Jurkat, Clone E6-1 (cell line): Measurements from ENCODE around the gene TRIM56. TPM values are rescaled to one million over a fixed set of nuclear protein-coding genes. Genes with fewer than 3 reads are reported as not detected.
"Not testable (repeated sequence)": the region's sequence is repeated elsewhere in the genome, so short reads cannot be mapped to it uniquely, and the experiment has no call there.

Experiments used
- DNase-seq: peaks from one replicate; pipeline ENCODE4 v3.0.0-alpha.2; 2011; ENCODE audit warnings: low read depth, low spot score
- H3K4me3 ChIP-seq: 2 replicates; pipeline ENCODE4 v1.5.1; 2011; ENCODE audit warnings: mild to moderate bottlenecking, low read length, control low read depth, moderate library complexity
- polyA plus RNA-seq: library from polyadenylated mRNA; unstranded; fragments of >200 nt; gene quantifications from one replicate; pipeline ENCODE4 v1.2.1, GENCODE V29; 2012; ENCODE audit warnings: missing spikeins; ENCODE audit not compliant: insufficient read length, insufficient read depth

Gene TRIM56
- polyA plus RNA-seq: 22.5 TPM

- peak within 1 kb of the TSS; percentile 99 for H3K4me3 ChIP-seq
These were observed at the start of gene TRIM56 for GRCh38 chr7:101085162-101085964. Gene TRIM56, plus strand, starts transcription at chr7:101085481. Its CDS starts 1,832 bp downstream, at chr7:101087313.

DNA sequence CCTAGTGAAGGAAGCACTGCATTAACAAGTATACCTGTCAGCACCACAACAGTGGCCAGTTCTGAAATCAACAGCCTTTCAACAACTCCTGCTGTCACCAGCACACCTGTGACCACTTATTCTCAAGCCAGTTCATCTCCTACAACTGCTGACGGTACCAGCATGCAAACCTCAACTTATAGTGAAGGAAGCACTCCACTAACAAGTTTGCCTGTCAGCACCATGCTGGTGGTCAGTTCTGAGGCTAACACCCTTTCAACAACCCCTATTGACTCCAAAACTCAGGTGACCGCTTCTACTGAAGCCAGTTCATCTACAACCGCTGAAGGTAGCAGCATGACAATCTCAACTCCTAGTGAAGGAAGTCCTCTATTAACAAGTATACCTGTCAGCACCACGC lies 49.3 kb upstream of the TRIM56 start:
- no peak for DNase-seq
- no peak overlapping the region for H3K4me3 ChIP-seq

More at GRCh38 chr7:101085162-101085964, at the start of gene TRIM56:
- peak; percentile 61 for DNase-seq

DNA sequence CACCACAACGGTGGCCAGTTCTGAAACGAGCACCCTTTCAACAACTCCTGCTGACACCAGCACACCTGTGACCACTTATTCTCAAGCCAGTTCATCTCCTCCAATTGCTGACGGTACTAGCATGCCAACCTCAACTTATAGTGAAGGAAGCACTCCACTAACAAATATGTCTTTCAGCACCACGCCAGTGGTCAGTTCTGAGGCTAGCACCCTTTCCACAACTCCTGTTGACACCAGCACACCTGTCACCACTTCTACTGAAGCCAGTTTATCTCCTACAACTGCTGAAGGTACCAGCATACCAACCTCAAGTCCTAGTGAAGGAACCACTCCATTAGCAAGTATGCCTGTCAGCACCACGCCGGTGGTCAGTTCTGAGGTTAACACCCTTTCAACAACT lies 44.0 kb upstream of the TRIM56 start:
- DNase-seq, H3K4me3 ChIP-seq: not testable (repeated sequence)

- H3K4me3 ChIP-seq: no peak overlapping the region
- DNase-seq: peak; percentile 17
These were observed 26.9 kb upstream of the TRIM56 start for GRCh38 chr7:101058355-101058754.

- DNase-seq: no peak
- no peak overlapping the region for H3K4me3 ChIP-seq
These were observed 25.7 kb upstream of the TRIM56 start for GRCh38 chr7:101059620-101059942.

GRCh38 chr7:101060992-101061391 lies 24.3 kb upstream of the TRIM56 start:
- no peak for DNase-seq
- H3K4me3 ChIP-seq: no peak overlapping the region

GRCh38 chr7:101064176-101064550 lies 21.1 kb upstream of the TRIM56 start:
- H3K4me3 ChIP-seq, DNase-seq: not testable (repeated sequence)

- H3K4me3 ChIP-seq, DNase-seq: not testable (repeated sequence)
These were observed 20.1 kb upstream of the TRIM56 start for GRCh38 chr7:101065162-101065561.

DNA sequence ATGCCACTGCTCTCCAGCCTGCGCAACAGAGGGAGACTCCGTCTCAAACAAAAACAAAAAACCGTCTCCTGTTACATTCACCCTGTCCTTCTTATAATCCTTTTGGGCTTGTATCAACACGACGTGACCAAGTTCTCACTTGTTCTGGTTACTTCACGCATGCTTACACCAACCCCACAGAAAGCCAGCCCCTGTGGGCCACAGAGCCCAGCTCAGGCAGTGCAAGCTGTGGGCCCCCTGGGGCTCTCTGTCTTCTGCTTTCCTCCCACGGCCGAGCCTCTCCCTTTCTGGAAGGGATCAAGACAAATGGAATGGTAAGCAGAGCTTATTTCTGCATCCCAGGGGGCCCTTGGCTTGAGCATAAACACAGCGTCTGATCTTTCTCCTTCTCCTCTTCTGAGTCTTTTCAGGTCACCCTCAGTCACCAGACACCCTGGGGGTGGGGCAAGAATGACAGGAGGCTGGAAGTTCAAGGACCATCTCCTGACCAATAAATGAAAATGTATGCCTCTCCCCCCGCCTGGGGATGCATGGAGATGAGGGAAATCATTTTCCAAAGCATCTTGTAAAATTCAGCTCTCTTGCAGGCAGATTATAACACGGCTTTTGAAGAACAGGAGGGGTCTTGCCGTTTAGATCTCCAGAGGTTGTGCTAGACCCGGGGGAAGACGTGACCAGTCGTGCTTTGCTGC lies 19.0 kb upstream of the TRIM56 start:
- no peak for DNase-seq
- no peak overlapping the region for H3K4me3 ChIP-seq

GRCh38 chr7:101066833-101067177 lies 18.5 kb upstream of the TRIM56 start:
- no peak overlapping the region for H3K4me3 ChIP-seq
- DNase-seq: no peak

DNA sequence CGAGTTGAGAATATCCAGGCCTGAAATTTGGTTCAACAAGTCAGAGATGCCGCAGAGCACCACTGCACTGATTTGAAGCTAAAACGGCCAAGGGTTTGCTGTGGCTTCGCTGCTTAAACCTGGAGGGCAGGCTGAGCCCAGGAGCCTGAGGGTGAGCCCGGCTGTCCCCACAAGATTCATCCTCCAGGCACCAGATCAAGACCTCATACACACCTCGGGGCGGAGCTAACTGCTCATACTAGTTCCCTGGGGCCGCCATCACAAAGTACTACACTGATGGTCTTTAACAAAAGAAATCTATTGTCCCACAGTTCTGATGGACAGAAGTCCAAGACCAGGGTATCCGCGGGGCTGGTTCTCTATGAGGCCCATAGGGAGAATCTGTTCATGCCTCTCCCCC lies 16.9 kb upstream of the TRIM56 start:
- DNase-seq: no peak
- no peak overlapping the region for H3K4me3 ChIP-seq

- not testable (repeated sequence) for DNase-seq, H3K4me3 ChIP-seq
These were observed 13.7 kb upstream of the TRIM56 start for GRCh38 chr7:101071362-101072104.

GRCh38 chr7:101075646-101076045 lies 9.6 kb upstream of the TRIM56 start:
- no peak overlapping the region for H3K4me3 ChIP-seq
- no peak for DNase-seq

DNA sequence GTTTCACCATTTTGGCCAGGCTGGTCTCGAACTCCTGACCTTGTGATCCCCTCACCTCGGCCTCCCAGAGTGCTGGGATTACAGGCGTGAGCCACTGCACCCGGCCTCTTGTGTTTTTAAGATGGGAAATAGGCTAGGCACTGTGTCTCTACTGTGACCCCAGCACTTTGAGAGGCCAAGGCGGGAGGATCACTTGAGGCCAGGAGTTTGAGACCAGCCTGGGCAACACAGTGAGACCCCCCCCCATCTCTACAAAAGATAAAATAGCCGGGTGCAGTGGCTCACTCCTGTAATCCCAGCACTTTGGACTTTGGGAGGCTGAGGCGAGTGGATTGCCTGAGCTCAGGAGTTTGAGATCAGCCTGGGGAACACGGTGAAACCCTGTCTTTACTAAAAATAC lies 9.1 kb upstream of the TRIM56 start:
- H3K4me3 ChIP-seq, DNase-seq: not testable (repeated sequence)

GRCh38 chr7:101077303-101078086 lies 7.8 kb upstream of the TRIM56 start:
- peak; percentile 66 for DNase-seq

DNA sequence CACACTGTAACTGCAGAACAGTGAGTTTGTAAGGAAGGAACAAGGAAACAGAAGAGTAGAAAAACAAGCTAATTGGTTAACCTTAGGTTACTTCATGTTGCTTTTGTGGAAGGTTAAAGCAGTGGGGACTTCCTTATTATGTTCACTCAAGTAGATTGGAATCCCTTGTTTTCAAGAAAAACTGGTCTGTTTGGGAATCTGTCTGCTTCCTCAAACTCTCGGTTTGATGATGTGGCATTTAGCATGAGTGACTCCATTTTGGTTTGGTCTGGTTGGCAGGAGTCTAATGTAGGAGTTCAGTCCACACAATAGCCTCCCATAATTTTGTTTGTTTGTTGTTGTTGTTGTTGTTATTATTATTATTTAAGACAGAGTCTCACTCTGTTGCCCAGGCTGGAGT lies 3.8 kb upstream of the TRIM56 start:
- DNase-seq: no peak
- no peak overlapping the region for H3K4me3 ChIP-seq

More at GRCh38 chr7:101077303-101078086, 7.8 kb upstream of the TRIM56 start:
- no peak overlapping the region for H3K4me3 ChIP-seq

DNA sequence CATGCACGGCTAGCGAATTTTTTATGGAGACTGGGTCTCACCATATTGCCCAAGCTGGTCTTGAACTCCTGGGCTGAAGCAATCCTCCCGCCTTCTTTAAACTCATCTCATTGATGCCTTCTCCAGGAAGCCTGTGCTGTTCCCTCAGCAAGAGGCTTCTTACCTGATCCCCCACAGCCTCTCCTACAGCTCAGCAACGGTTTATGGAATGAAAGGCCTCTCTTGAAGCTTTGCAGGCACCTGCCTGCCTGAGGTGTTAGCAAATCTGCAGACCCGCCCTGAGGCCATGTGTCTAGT lies 468 bp upstream of the TRIM56 start:
- no peak for DNase-seq
- H3K4me3 ChIP-seq: peak overlapping the region; percentile 99

DNA sequence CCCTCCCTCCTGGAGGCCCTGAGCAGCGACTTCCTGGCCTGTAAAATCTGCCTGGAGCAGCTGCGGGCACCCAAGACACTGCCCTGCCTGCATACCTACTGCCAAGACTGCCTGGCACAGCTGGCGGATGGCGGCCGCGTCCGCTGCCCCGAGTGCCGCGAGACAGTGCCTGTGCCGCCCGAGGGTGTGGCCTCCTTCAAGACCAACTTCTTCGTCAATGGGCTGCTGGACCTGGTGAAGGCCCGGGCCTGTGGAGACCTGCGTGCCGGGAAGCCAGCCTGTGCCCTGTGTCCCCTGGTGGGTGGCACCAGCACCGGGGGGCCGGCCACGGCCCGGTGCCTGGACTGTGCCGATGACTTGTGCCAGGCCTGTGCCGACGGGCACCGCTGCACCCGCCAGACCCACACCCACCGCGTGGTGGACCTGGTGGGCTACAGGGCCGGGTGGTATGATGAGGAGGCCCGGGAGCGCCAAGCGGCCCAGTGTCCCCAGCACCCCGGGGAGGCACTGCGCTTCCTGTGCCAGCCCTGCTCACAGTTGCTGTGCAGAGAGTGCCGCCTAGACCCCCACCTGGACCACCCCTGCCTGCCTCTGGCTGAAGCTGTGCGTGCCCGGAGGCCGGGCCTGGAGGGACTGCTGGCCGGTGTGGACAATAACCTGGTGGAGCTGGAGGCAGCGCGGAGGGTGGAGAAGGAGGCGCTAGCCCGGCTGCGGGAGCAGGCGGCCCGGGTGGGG lies 2.2 kb downstream of the TRIM56 start:
- no peak for DNase-seq

GRCh38 chr7:101088069-101088425 lies 2.8 kb downstream of the TRIM56 start:
- no peak for DNase-seq
- H3K4me3 ChIP-seq: no peak overlapping the region

More for the DNA sequence above, 2.2 kb downstream of the TRIM56 start:
- no peak overlapping the region for H3K4me3 ChIP-seq
